Measurements from ENCODE around the gene ING3. TPM values are rescaled to one million over a fixed set of nuclear protein-coding genes. Genes with fewer than 3 reads are reported as not detected.

Gene ING3
- total and polyA plus RNA-seq, 11 donors: 5.4 to 16.0 (median 12.5) TPM

GRCh38 chr7:120998520-120998919 lies 47.9 kb downstream of the ING3 start:
- Histone ChIP-seq H3K27me3 (no peaks in the 10 kb centered on the region), H3K4me3 (no peak overlapping the region), H3K27ac (peak overlapping the region in 7 of 12 donors; percentile 13 to 93 (median 69)), H3K4me1 (peaks cover 3 to 94% (median 73%) of the 10 kb centered on the region in 12 donors), H3K36me3 (no peaks in the 10 kb centered on the region), H3K9me3 (no peaks in the 10 kb centered on the region)
- intact Hi-C loops (cut with DNase I): loop anchor here in 1 of 10 donors (5.0 kb wide), 1 partner anchor 44 kb away; no protein-coding TSS in a partner anchor
- no peak for DNase-seq
- no peak for ATAC-seq
- no peak for TF ChIP-seq POLR2A (IDR thresholded peaks at IDR 0.05)
- TF ChIP-seq, protein P1, sequence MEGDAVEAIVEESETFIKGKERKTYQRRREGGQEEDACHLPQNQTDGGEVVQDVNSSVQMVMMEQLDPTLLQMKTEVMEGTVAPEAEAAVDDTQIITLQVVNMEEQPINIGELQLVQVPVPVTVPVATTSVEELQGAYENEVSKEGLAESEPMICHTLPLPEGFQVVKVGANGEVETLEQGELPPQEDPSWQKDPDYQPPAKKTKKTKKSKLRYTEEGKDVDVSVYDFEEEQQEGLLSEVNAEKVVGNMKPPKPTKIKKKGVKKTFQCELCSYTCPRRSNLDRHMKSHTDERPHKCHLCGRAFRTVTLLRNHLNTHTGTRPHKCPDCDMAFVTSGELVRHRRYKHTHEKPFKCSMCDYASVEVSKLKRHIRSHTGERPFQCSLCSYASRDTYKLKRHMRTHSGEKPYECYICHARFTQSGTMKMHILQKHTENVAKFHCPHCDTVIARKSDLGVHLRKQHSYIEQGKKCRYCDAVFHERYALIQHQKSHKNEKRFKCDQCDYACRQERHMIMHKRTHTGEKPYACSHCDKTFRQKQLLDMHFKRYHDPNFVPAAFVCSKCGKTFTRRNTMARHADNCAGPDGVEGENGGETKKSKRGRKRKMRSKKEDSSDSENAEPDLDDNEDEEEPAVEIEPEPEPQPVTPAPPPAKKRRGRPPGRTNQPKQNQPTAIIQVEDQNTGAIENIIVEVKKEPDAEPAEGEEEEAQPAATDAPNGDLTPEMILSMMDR (IDR thresholded peaks at IDR 0.05): no peak
- 44 to 57% (median 47%) methylated on average over 1 of the region's 1 CpG for WGBS, 4 donors

- Histone ChIP-seq H3K4me1 (peaks cover 3 to 92% (median 70%) of the 10 kb centered on the region in 12 donors), H3K4me3 (peak overlapping the region in 3 of 12 donors; percentile 15 to 29 (median 20)), H3K9me3 (no peaks in the 10 kb centered on the region), H3K36me3 (no peaks in the 10 kb centered on the region), H3K27ac (peak overlapping the region in 8 of 12 donors; percentile 14 to 93 (median 69)), H3K27me3 (no peaks in the 10 kb centered on the region)
- DNase-seq (no peak), ATAC-seq (no peak)
- 90 to 94% (median 93%) methylated on average over 2 of the region's 2 CpGs for WGBS, 4 donors
- intact Hi-C loops (cut with DNase I): loop anchor here in 1 of 10 donors (5.0 kb wide), 1 partner anchor 43 kb away; no protein-coding TSS in a partner anchor
- TF ChIP-seq POLR2A (IDR thresholded peaks at IDR 0.05): no peak
- TF ChIP-seq, protein P1 (IDR thresholded peaks at IDR 0.05): no peak
Measured at GRCh38 chr7:120998996-120999565, 48.5 kb downstream of the ING3 start.

GRCh38 chr7:121000081-121000983 lies 49.8 kb downstream of the ING3 start:
- no peaks in the 10 kb centered on the region for H3K27me3 ChIP-seq
- DNase-seq (no peak), ATAC-seq (peak in 2 of 4 donors; percentile 23 to 33)
- peaks cover 3 to 89% (median 64%) of the 10 kb centered on the region in 12 donors for H3K4me1 ChIP-seq
- H3K4me3 ChIP-seq: peak overlapping the region in 8 of 12 donors; percentile 9 to 29 (median 15)
- no peaks in the 10 kb centered on the region for H3K36me3 ChIP-seq
- 49 to 62% (median 52%) methylated on average over 9 of the region's 9 CpGs for WGBS, 4 donors
- peak overlapping the region in 11 of 12 donors; percentile 17 to 93 (median 66) for H3K27ac ChIP-seq
- H3K9me3 ChIP-seq: peaks cover 0 to 4% (median 0%) of the 10 kb centered on the region in 12 donors
- intact Hi-C loops (cut with DNase I): no loop called here
- TF ChIP-seq, protein P1 (IDR thresholded peaks at IDR 0.05): no peak
- no peak for TF ChIP-seq POLR2A (IDR thresholded peaks at IDR 0.05)

Measured in heart left ventricle (tissue), 16 donors.